Natural killer cell (primary cell): Measurements from ENCODE around the gene CFAP57. TPM values are rescaled to one million over a fixed set of nuclear protein-coding genes. Genes with fewer than 3 reads are reported as not detected.

ENCODE experiments used
- ATAC-seq, 3 donors: fragments of 150-1000 bp in 2 of 3; fragments of 200-7000 bp in 1 of 3; cut with Tn5 transposase; 1 replicate in 1 of 3; 2 replicates in 2 of 3; pipeline ENCODE4 v1.10.0; 2021; ENCODE audit warnings: mild to moderate bottlenecking in 2 of 3, moderate library complexity in 2 of 3
- DNase-seq, 2 donors: peaks; one replicate each; pipeline versions ENCODE4 v3.0.0 to v3.0.0-alpha.2; 2013 to 2021; ENCODE audit warnings: mixed read lengths in 1 of 2
- H3K27ac ChIP-seq: one replicate; pipeline ENCODE4 v1.5.1; 2013; ENCODE audit warnings: mild to moderate bottlenecking, low read length
- H3K27me3 ChIP-seq: one replicate; pipeline ENCODE4 v1.6.1; 2013; ENCODE audit warnings: low read length; ENCODE audit not compliant: control insufficient read depth, insufficient read depth
- H3K36me3 ChIP-seq: one replicate; pipeline ENCODE4 v1.6.1; 2013; ENCODE audit warnings: low read length; ENCODE audit not compliant: control insufficient read depth, insufficient read depth
- H3K4me1 ChIP-seq: one replicate; pipeline ENCODE4 v1.6.1; 2013; ENCODE audit warnings: low read length; ENCODE audit not compliant: control insufficient read depth, insufficient read depth
- H3K4me3 ChIP-seq: one replicate; pipeline ENCODE4 v1.5.1; 2013; ENCODE audit warnings: low read length
- H3K9me3 ChIP-seq: one replicate; pipeline ENCODE4 v1.6.1; 2013; ENCODE audit warnings: low read length; ENCODE audit not compliant: control insufficient read depth, insufficient read depth
- H3K27ac Mint-ChIP-seq, 2 donors: one replicate each; pipeline ENCODE4 v1.8.0; 2022; ENCODE audit warnings: mild to moderate bottlenecking in 2 of 2, mixed read lengths in 2 of 2, moderate library complexity in 1 of 2
- H3K27me3 Mint-ChIP-seq, 2 donors: one replicate each; pipeline ENCODE4 v1.8.0; 2022; ENCODE audit warnings: low read depth in 2 of 2, mixed read lengths in 2 of 2
- H3K36me3 Mint-ChIP-seq: one replicate; pipeline ENCODE4 v1.8.0; 2022; ENCODE audit warnings: mixed read lengths
- H3K4me1 Mint-ChIP-seq, 2 donors: one replicate each; pipeline ENCODE4 v1.8.0; 2022; ENCODE audit warnings: mixed read lengths in 2 of 2
- H3K4me3 Mint-ChIP-seq: one replicate; pipeline ENCODE4 v1.8.0; 2022; ENCODE audit warnings: mild to moderate bottlenecking, moderate library complexity, mixed read lengths
- H3K9me3 Mint-ChIP-seq, 2 donors: one replicate each; pipeline ENCODE4 v1.8.0; 2022; ENCODE audit warnings: mixed read lengths in 2 of 2
- CTCF ChIP-seq: fragments of 200-600 bp; IDR thresholded peaks from one replicate; pipeline ENCODE4 v1.8.0; 2022; ENCODE audit warnings: antibody characterized with exemption
- WGBS: methylation state at CpG from one replicate; pipeline ENCODE4 v1.1.7; 2013; ENCODE audit warnings: missing lambda C conversion rate; ENCODE audit not compliant: insufficient coverage; 5-methylcytosine and 5-hydroxymethylcytosine counted together
- intact Hi-C: fragments of 100-400 bp; cut with micrococcal nuclease; formaldehyde crosslinking; loops from one replicate; pipeline ENCODE4 v1.14.2; 2022
- total RNA-seq, 4 donors: library from RNA; stranded (reverse); fragments of 120-200 nt in 1 of 4; gene quantifications; one replicate each; pipeline versions ENCODE4 v1.2.3 to v1.2.4, GENCODE V29; 2013 to 2022

The CFAP57 gene
- total RNA-seq, 3 donors from 2014 or later (not counting 1 experiment from before 2014, with no cell fraction given) = 0.19 TPM; not detected in 2

GRCh38 chr1:43165765-43166164, 6.4 kb upstream of the CFAP57 start:
- no peak for DNase-seq
- Mint-ChIP-seq H3K27me3 (no peaks in the 10 kb centered on the region), H3K36me3 (peaks cover 27% of the 10 kb centered on the region), H3K27ac (no peak overlapping the region), H3K4me1 (peaks cover 0 to 8% of the 10 kb centered on the region in 2 donors), H3K4me3 (no peak overlapping the region), H3K9me3 (no peaks in the 10 kb centered on the region)
- intact Hi-C loops = no loop called here
- no peak for TF ChIP-seq CTCF
- H3K36me3 ChIP-seq = peaks cover 59% of the 10 kb centered on the region
- H3K4me1 ChIP-seq = no peaks in the 10 kb centered on the region
- H3K4me3 ChIP-seq = no peak overlapping the region
- WGBS = 93% methylated on average over 5 of the region's 5 CpGs
- ATAC-seq = no peak
- H3K27me3 ChIP-seq = no peaks in the 10 kb centered on the region
- H3K9me3 ChIP-seq = no peaks in the 10 kb centered on the region
- H3K27ac ChIP-seq = no peak overlapping the region

GRCh38 chr1:43171312-43171875, 736 bp upstream of the CFAP57 start:
- H3K36me3 Mint-ChIP-seq = peaks cover 10% of the 10 kb centered on the region
- H3K27ac Mint-ChIP-seq = peak overlapping the region; percentile 88 to 95
- intact Hi-C loops = no loop called here
- Histone ChIP-seq H3K27me3 (no peaks in the 10 kb centered on the region), H3K36me3 (peaks cover 32% of the 10 kb centered on the region), H3K9me3 (no peaks in the 10 kb centered on the region), H3K4me1 (peaks cover 13% of the 10 kb centered on the region), H3K4me3 (peak overlapping the region; percentile 86), H3K27ac (no peak overlapping the region)
- H3K27me3 Mint-ChIP-seq = peaks cover 9% of the 10 kb centered on the region in 2 donors
- no peaks in the 10 kb centered on the region for H3K9me3 Mint-ChIP-seq
- TF ChIP-seq CTCF = no peak
- DNase-seq (peak in 1 of 2 donors; percentile 10), ATAC-seq (no peak)
- WGBS = 31% methylated on average over 17 of the region's 17 CpGs
- H3K4me1 Mint-ChIP-seq = peaks cover 19 to 23% of the 10 kb centered on the region in 2 donors
- H3K4me3 Mint-ChIP-seq = peak overlapping the region; percentile 99

- H3K36me3 Mint-ChIP-seq = no peaks in the 10 kb centered on the region
- peaks cover 13% of the 10 kb centered on the region for H3K4me1 ChIP-seq
- peak overlapping the region; percentile 88 to 95 for H3K27ac Mint-ChIP-seq
- peak overlapping the region; percentile 99 for H3K4me3 Mint-ChIP-seq
- H3K9me3 ChIP-seq = no peaks in the 10 kb centered on the region
- peak; percentile 95 to 98 (median 97) for ATAC-seq
- TF ChIP-seq CTCF = no peak
- peaks cover 2% of the 10 kb centered on the region for H3K27me3 ChIP-seq
- intact Hi-C loops = loop anchor here (2.0 kb wide), 1 partner anchor 406 kb away; the partner anchor contains the start of genes C1orf50 and P3H1
- H3K36me3 ChIP-seq = peaks cover 22% of the 10 kb centered on the region
- H3K27ac ChIP-seq = peak overlapping the region; percentile 60
- under 1% methylated on average over 20 of the region's 20 CpGs for WGBS
- H3K27me3 Mint-ChIP-seq = peaks cover 17 to 18% of the 10 kb centered on the region in 2 donors
- peak overlapping the region; percentile 86 for H3K4me3 ChIP-seq
- H3K4me1 Mint-ChIP-seq = peaks cover 19 to 23% of the 10 kb centered on the region in 2 donors
- no peaks in the 10 kb centered on the region for H3K9me3 Mint-ChIP-seq
- peak in 1 of 2 donors; percentile 95 for DNase-seq
Observed at GRCh38 chr1:43172527-43172972, 420 bp downstream of the CFAP57 start.

- no CpG with 5 or more reads among the region's 2 CpGs for WGBS
- Histone ChIP-seq H3K4me1 (peaks cover 13% of the 10 kb centered on the region), H3K27ac (no peak overlapping the region), H3K27me3 (peaks cover 2% of the 10 kb centered on the region), H3K36me3 (peaks cover 2% of the 10 kb centered on the region), H3K4me3 (no peak overlapping the region), H3K9me3 (no peaks in the 10 kb centered on the region)
- Mint-ChIP-seq H3K9me3 (no peaks in the 10 kb centered on the region), H3K4me1 (peaks cover 19 to 23% of the 10 kb centered on the region in 2 donors), H3K36me3 (no peaks in the 10 kb centered on the region), H3K27me3 (peaks cover 17 to 21% of the 10 kb centered on the region in 2 donors), H3K27ac (no peak overlapping the region), H3K4me3 (no peak overlapping the region)
- TF ChIP-seq CTCF = no peak
- intact Hi-C loops = no loop called here
- ATAC-seq (no peak), DNase-seq (no peak)
Observed at GRCh38 chr1:43174873-43175272, 2.7 kb downstream of the CFAP57 start.
